DOHH2 (cell line): ENCODE data around the gene RMND5A.

Experiments used
- H3F3A ChIP-seq: fragments of 200-600 bp; sonication (generic), shearing (Covaris generic); 2 replicates; pipeline ENCODE4 v1.6.0; 2016; ENCODE audit warnings: antibody characterized with exemption, mild to moderate bottlenecking; ENCODE audit not compliant: control insufficient read depth, insufficient read depth
- H3K27ac ChIP-seq: fragments of 200-600 bp; sonication (generic); 2 replicates; pipeline ENCODE4 v1.5.1; 2014; ENCODE audit warnings: low read depth, mild to moderate bottlenecking, low read length, moderate library complexity
- H3K27me3 ChIP-seq: fragments of 200-600 bp; sonication (generic); 2 replicates; pipeline ENCODE4 v1.6.1; 2014; ENCODE audit warnings: mild to moderate bottlenecking, low read length, mixed read lengths; ENCODE audit not compliant: control insufficient read depth
- H3K36me3 ChIP-seq: fragments of 200-600 bp; sonication (generic); 2 replicates; pipeline ENCODE4 v1.6.1; 2014; ENCODE audit warnings: mild to moderate bottlenecking, low read length, moderate library complexity, mixed read lengths; ENCODE audit not compliant: control insufficient read depth
- H3K4me1 ChIP-seq: fragments of 200-600 bp; sonication (generic); 2 replicates; pipeline ENCODE4 v1.6.1; 2014; ENCODE audit warnings: mild to moderate bottlenecking, low read length, mixed read lengths; ENCODE audit not compliant: control insufficient read depth
- H3K4me2 ChIP-seq: fragments of 200-600 bp; sonication (generic); 2 replicates; pipeline ENCODE4 v1.6.0; 2014; ENCODE audit warnings: mild to moderate bottlenecking, low read length, moderate library complexity
- H3K4me3 ChIP-seq: fragments of 200-600 bp; sonication (generic); 2 replicates; pipeline ENCODE4 v1.5.1; 2014; ENCODE audit warnings: mild to moderate bottlenecking, low read length, mixed read lengths
- H3K79me2 ChIP-seq: fragments of 200-600 bp; sonication (generic); 2 replicates; pipeline ENCODE4 v1.6.1; 2014; ENCODE audit warnings: mild to moderate bottlenecking, low read length, mixed read lengths; ENCODE audit not compliant: control insufficient read depth
- H3K9me2 ChIP-seq: fragments of 200-600 bp; sonication (generic); replicated peaks from 2 replicates; pipeline ENCODE4 v1.6.1; 2014; ENCODE audit warnings: mild to moderate bottlenecking, low read length, mixed read lengths; ENCODE audit not compliant: control insufficient read depth
- H3K9me3 ChIP-seq: fragments of 200-600 bp; sonication (generic); 2 replicates; pipeline ENCODE4 v1.6.1; 2014; ENCODE audit warnings: antibody characterized with exemption, low read length, mixed read lengths; ENCODE audit not compliant: control insufficient read depth, insufficient read depth
- H4K20me1 ChIP-seq: fragments of 200-600 bp; sonication (generic); 2 replicates; pipeline ENCODE4 v1.6.0; 2014; ENCODE audit warnings: low read depth, mild to moderate bottlenecking, antibody characterized with exemption, low read length, moderate library complexity; ENCODE audit not compliant: control insufficient read depth, insufficient read depth
- CTCF ChIP-seq: fragments of 200-600 bp; sonication (generic); IDR thresholded peaks from one replicate; pipeline ENCODE4 v1.5.1; 2014; ENCODE audit warnings: antibody characterized with exemption, mild to moderate bottlenecking, low read depth, low read length; ENCODE audit not compliant: poor library complexity, severe bottlenecking
- EZH2phosphoT487 ChIP-seq: fragments of 200-600 bp; sonication (generic); IDR thresholded peaks from 2 replicates; pipeline ENCODE4 v1.6.1; 2017; ENCODE audit warnings: borderline replicate concordance, mild to moderate bottlenecking, antibody characterized with exemption, low read length, moderate library complexity, mixed read lengths

RMND5A gene

GRCh38 chr2:86788165-86788564, 68.1 kb downstream of the RMND5A start:
- Histone ChIP-seq H3K4me2 (no peak overlapping the region), H3K27ac (no peak overlapping the region)
- no peak for TF ChIP-seq EZH2phosphoT487
- TF ChIP-seq CTCF = no peak

GRCh38 chr2:86788881-86789686, 69.0 kb downstream of the RMND5A start:
- no peak overlapping the region for H3K27ac ChIP-seq
- 0 out of 2 replicates have a peak, but pooled peaks cover 5% of the 10 kb centered on the region for H3K27me3 ChIP-seq
- no peaks in the 10 kb centered on the region for H3K79me2 ChIP-seq
- no peaks in the 10 kb centered on the region for H3K36me3 ChIP-seq
- H3K4me2 ChIP-seq = no peak overlapping the region
- H4K20me1 ChIP-seq = no peaks in the 10 kb centered on the region
- no peak overlapping the region for H3K4me3 ChIP-seq
- TF ChIP-seq CTCF (no peak), EZH2phosphoT487 (no peak)
- H3F3A ChIP-seq = no peaks in the 10 kb centered on the region
- no peaks in the 10 kb centered on the region for H3K9me3 ChIP-seq
- H3K4me1 ChIP-seq = no peaks in the 10 kb centered on the region
- H3K9me2 ChIP-seq = no peaks in the 10 kb centered on the region

More at GRCh38 chr2:86788165-86788564, 68.1 kb downstream of the RMND5A start:
- no peaks in the 10 kb centered on the region for H3K9me2 ChIP-seq
- no peaks in the 10 kb centered on the region for H3F3A ChIP-seq
- no peaks in the 10 kb centered on the region for H3K4me1 ChIP-seq
- H4K20me1 ChIP-seq = no peaks in the 10 kb centered on the region
- no peaks in the 10 kb centered on the region for H3K36me3 ChIP-seq
- no peak overlapping the region for H3K4me3 ChIP-seq
- no peaks in the 10 kb centered on the region for H3K9me3 ChIP-seq
- no peaks in the 10 kb centered on the region for H3K79me2 ChIP-seq
- peaks cover 8% of the 10 kb centered on the region; the same call in 1 of the 2 replicates for H3K27me3 ChIP-seq

- no peak overlapping the region for H3K4me3 ChIP-seq
- H3K27me3 ChIP-seq = 0 out of 2 replicates have a peak, but pooled peaks cover 5% of the 10 kb centered on the region
Measured at GRCh38 chr2:86789687-86790133, 69.6 kb downstream of the RMND5A start.

More at GRCh38 chr2:86789687-86790133, 69.6 kb downstream of the RMND5A start:
- Histone ChIP-seq H4K20me1 (no peaks in the 10 kb centered on the region), H3K4me2 (no peak overlapping the region), H3K36me3 (no peaks in the 10 kb centered on the region), H3F3A (no peaks in the 10 kb centered on the region), H3K9me3 (peaks cover under 1% of the 10 kb centered on the region; the same call in 1 of the 2 replicates), H3K27ac (no peak overlapping the region), H3K4me1 (no peaks in the 10 kb centered on the region), H3K9me2 (no peaks in the 10 kb centered on the region), H3K79me2 (no peaks in the 10 kb centered on the region)
- TF ChIP-seq EZH2phosphoT487 = no peak
- no peak for TF ChIP-seq CTCF
